Right lobe of liver (tissue), 6 donors: ENCODE measurements around the gene TEF. TPM values are rescaled to one million over a fixed set of nuclear protein-coding genes. Genes with fewer than 3 reads are reported as not detected.

Experiments used
- ATAC-seq, 4 donors: fragments of 200-7000 bp; cut with Tn5 transposase; one replicate each; pipeline ENCODE4 v1.9.1; 2020; ENCODE audit warnings: mild to moderate bottlenecking in 4 of 4, moderate library complexity in 4 of 4
- DNase-seq, 3 donors: peaks; one replicate each; pipeline ENCODE4 v3.0.0-alpha.2; 2020
- H3K27ac ChIP-seq, 3 donors: fragments of 200-600 bp; one replicate each; pipeline ENCODE4 v1.8.0; 2022
- H3K27me3 ChIP-seq, 2 donors: fragments of 200-600 bp; one replicate each; pipeline ENCODE4 v1.8.0; 2022
- H3K36me3 ChIP-seq, 4 donors: fragments of 200-600 bp; sonication (generic) in 1 of 4; one replicate each; pipeline versions ENCODE4 v1.5.1 to v1.8.0; 2017 to 2022; ENCODE audit warnings: control low read depth in 1 of 4
- H3K4me1 ChIP-seq, 4 donors: fragments of 200-600 bp; sonication (generic) in 1 of 4; one replicate each; pipeline versions ENCODE4 v1.5.1 to v1.8.0; 2017 to 2022; ENCODE audit warnings: control low read depth in 1 of 4
- H3K4me3 ChIP-seq, 3 donors: fragments of 200-600 bp; one replicate each; pipeline ENCODE4 v1.8.0; 2022
- H3K9me3 ChIP-seq, 4 donors: fragments of 200-600 bp; sonication (generic) in 1 of 4; one replicate each; pipeline versions ENCODE4 v1.5.1 to v1.8.0; 2017 to 2022; ENCODE audit warnings: control low read depth in 1 of 4
- CTCF ChIP-seq, 4 donors: fragments of 200-600 bp in 3 of 4; fragments of 450-650 bp in 1 of 4; IDR thresholded peaks; one replicate each; pipeline versions ENCODE4 v1.5.1 to v1.8.0; 2016 to 2022; ENCODE audit warnings: antibody characterized with exemption in 4 of 4, mild to moderate bottlenecking in 2 of 4
- POLR2A ChIP-seq: fragments of 450-650 bp; IDR thresholded peaks from one replicate; pipeline ENCODE4 v1.6.1; 2017; ENCODE audit warnings: antibody characterized with exemption, mild to moderate bottlenecking
- WGBS: methylation state at CpG from one replicate; pipeline ENCODE4 v1.1.6; 2018; ENCODE audit warnings: low coverage, low lambda C conversion rate; ENCODE audit not compliant: insufficient coverage; ENCODE audit errors: missing lambda C conversion rate; 5-methylcytosine and 5-hydroxymethylcytosine counted together
- intact Hi-C, 2 donors: fragments of 100-400 bp; cut with DNase I; formaldehyde crosslinking; loops; one replicate each; pipeline versions ENCODE4 v1.11.2 to v1.14.1; 2022
- total RNA-seq, 6 experiments: library from RNA; depleted of rRNA in 2 of 6; stranded (reverse); fragments of >200 nt in 2 of 6; fragmentation: NEBNext Ultra II Directional in 3 of 6; extraction: Animal tissue kit (Norgen Biotek cat#: 25700) in 3 of 6; gene quantifications; one replicate each; pipeline versions ENCODE4 v1.1.0 to v1.2.4, GENCODE V29; 2016 to 2023
- donor health status: DM: no; HTN: yes; CAD: no.
- donor health status: DM: no; HTN: no; CAD: no.
- donor health status: DM: no; HTN: no; CAD: no.
- donor health status: DM: no; HTN: yes; CAD: no.
- donor health status: DM: no; HTN: yes; CAD: no.

TEF gene
- total RNA-seq, 6 experiments from 2014 or later: 6.1 to 28.9 (median 15.5) TPM

GRCh38 chr22:41417622-41418390, 36.1 kb downstream of the TEF start:
- ATAC-seq (peak; percentile 57 to 76 (median 74)), DNase-seq (peak; percentile 95 to 99 (median 98))
- Histone ChIP-seq H3K4me3 (no peak overlapping the region), H3K4me1 (peaks cover 0 to 44% (median 20%) of the 10 kb centered on the region in 4 donors), H3K36me3 (no peaks in the 10 kb centered on the region), H3K27me3 (no peaks in the 10 kb centered on the region), H3K9me3 (no peaks in the 10 kb centered on the region), H3K27ac (peak overlapping the region; percentile 36 to 100 (median 98))
- intact Hi-C loops: no loop called here
- TF ChIP-seq POLR2A: peak; percentile 49
- TF ChIP-seq CTCF (IDR thresholded peaks at IDR 0.05): peak in 1 of 4 donors; percentile 7
- 24% methylated on average over 7 of the region's 13 CpGs for WGBS

GRCh38 chr22:41418717-41419116, 37.0 kb downstream of the TEF start:
- Histone ChIP-seq H3K27ac (peak overlapping the region in 2 of 3 donors; percentile 98 to 100), H3K4me1 (peaks cover 0 to 41% (median 19%) of the 10 kb centered on the region in 4 donors), H3K9me3 (no peaks in the 10 kb centered on the region), H3K27me3 (no peaks in the 10 kb centered on the region), H3K36me3 (no peaks in the 10 kb centered on the region), H3K4me3 (no peak overlapping the region)
- no peak for ATAC-seq
- DNase-seq: no peak
- no peak for TF ChIP-seq POLR2A
- TF ChIP-seq CTCF (IDR thresholded peaks at IDR 0.05): no peak
- intact Hi-C loops: no loop called here
- 27% methylated on average over 3 of the region's 9 CpGs for WGBS

GRCh38 chr22:41425660-41426365, 44.1 kb downstream of the TEF start:
- no peak overlapping the region for H3K4me3 ChIP-seq
- no peaks in the 10 kb centered on the region for H3K27me3 ChIP-seq
- no peak overlapping the region for H3K27ac ChIP-seq
- no peak for ATAC-seq
- no peaks in the 10 kb centered on the region for H3K4me1 ChIP-seq
- intact Hi-C loops: no loop called here
- H3K9me3 ChIP-seq: no peaks in the 10 kb centered on the region
- TF ChIP-seq CTCF (IDR thresholded peaks at IDR 0.05): no peak
- no peak for TF ChIP-seq POLR2A
- H3K36me3 ChIP-seq: no peaks in the 10 kb centered on the region
- no peak for DNase-seq
- WGBS: 69% methylated on average over 4 of the region's 9 CpGs

GRCh38 chr22:41429232-41429950, 47.6 kb downstream of the TEF start:
- ATAC-seq: peak in 2 of 4 donors; percentile 12 to 21
- WGBS: 99% methylated on average over 7 of the region's 13 CpGs

More at GRCh38 chr22:41429232-41429950, 47.6 kb downstream of the TEF start:
- H3K36me3 ChIP-seq: peaks cover 0 to 6% (median 0%) of the 10 kb centered on the region in 4 donors
- no peaks in the 10 kb centered on the region for H3K27me3 ChIP-seq
- DNase-seq: no peak
- H3K4me1 ChIP-seq: peaks cover 0 to 14% (median 0%) of the 10 kb centered on the region in 4 donors
- TF ChIP-seq POLR2A (no peak), CTCF (IDR thresholded peaks at IDR 0.05) (no peak)
- H3K4me3 ChIP-seq: no peak overlapping the region
- H3K9me3 ChIP-seq: no peaks in the 10 kb centered on the region
- H3K27ac ChIP-seq: no peak overlapping the region
- intact Hi-C loops: no loop called here
